Thoracic aorta (tissue), 2 donors: ENCODE measurements around the gene KCNS1. TPM values are rescaled to one million over a fixed set of nuclear protein-coding genes. Genes with fewer than 3 reads are reported as not detected.

ENCODE experiments used
- ATAC-seq: fragments of 150-250 bp; one replicate; pipeline ENCODE4 v1.8.0; 2017; ENCODE audit warnings: low read depth; ENCODE audit not compliant: insufficient number of reproducible peaks, low FRiP score
- DNase-seq: peaks from one replicate; pipeline ENCODE4 v3.0.0-alpha.2; 2020; ENCODE audit warnings: low spot score
- H3K27ac ChIP-seq, 2 donors: fragments of 200-600 bp; sonication (generic); 1 replicate in 1 of 2; 2 replicates in 1 of 2; pipeline ENCODE4 v1.5.1; 2016; ENCODE audit warnings: mild to moderate bottlenecking in 2 of 2, moderate library complexity in 2 of 2
- H3K27me3 ChIP-seq: fragments of 200-600 bp; sonication (generic); replicated peaks from 2 replicates; pipeline ENCODE4 v1.6.0; 2016; ENCODE audit warnings: mild to moderate bottlenecking; ENCODE audit not compliant: insufficient read depth
- H3K36me3 ChIP-seq: fragments of 200-600 bp; sonication (generic); one replicate; pipeline ENCODE4 v1.5.1; 2016
- H3K4me1 ChIP-seq, 2 donors: fragments of 200-600 bp; sonication (generic); 1 replicate in 1 of 2; 2 replicates in 1 of 2; pipeline versions ENCODE4 v1.5.1 to v1.6.0; 2016; ENCODE audit warnings: low read depth in 2 of 2, mild to moderate bottlenecking in 1 of 2; ENCODE audit not compliant: control insufficient read depth in 1 of 2
- H3K4me3 ChIP-seq: fragments of 200-600 bp; sonication (generic); 2 replicates; pipeline ENCODE4 v1.5.1; 2016; ENCODE audit warnings: mild to moderate bottlenecking
- H3K9me3 ChIP-seq: fragments of 200-600 bp; sonication (generic); 2 replicates; pipeline ENCODE4 v1.5.1; 2016
- CTCF ChIP-seq: fragments of 200-600 bp; sonication (generic); IDR thresholded peaks from one replicate; pipeline ENCODE4 v1.5.1; 2019; ENCODE audit warnings: antibody characterized with exemption
- total RNA-seq, 2 donors: library from RNA; depleted of rRNA; stranded (reverse); fragments of >200 nt; gene quantifications; one replicate each; pipeline versions ENCODE4 v1.1.0 to v1.2.3, GENCODE V29; 2016

KCNS1 gene
- total RNA-seq, 2 donors from 2014 or later, result not detected

DNA sequence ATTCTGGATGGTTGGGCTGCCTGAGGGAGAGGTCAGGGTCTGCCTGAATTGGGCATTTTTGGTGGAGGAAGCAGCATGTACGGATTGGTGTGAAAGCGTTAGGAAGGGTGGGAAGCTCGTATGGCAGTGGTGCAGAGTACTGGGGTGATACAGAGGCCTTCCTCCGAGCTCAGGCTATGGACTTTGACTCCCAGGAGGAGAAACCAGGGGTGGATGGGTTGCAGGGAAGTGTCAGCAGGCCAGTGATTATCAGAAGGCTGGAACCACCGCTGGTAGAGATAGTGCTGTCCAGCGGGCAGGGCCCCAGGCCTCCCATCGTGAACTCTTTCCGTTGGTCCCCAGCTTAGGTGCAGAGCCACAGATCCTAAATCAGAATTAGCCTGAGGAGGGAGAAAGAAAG lies 8.7 kb upstream of the KCNS1 start:
- no peak overlapping the region for H3K27ac ChIP-seq
- no peak for DNase-seq
- no peak for TF ChIP-seq CTCF
- no peaks in the 10 kb centered on the region for H3K36me3 ChIP-seq
- no peaks in the 10 kb centered on the region for H3K4me1 ChIP-seq
- H3K27me3 ChIP-seq, result no peaks in the 10 kb centered on the region
- H3K9me3 ChIP-seq, result no peaks in the 10 kb centered on the region
- H3K4me3 ChIP-seq, result no peak overlapping the region
- ATAC-seq, result no peak

- ATAC-seq (no peak), DNase-seq (no peak)
- Histone ChIP-seq H3K9me3 (no peaks in the 10 kb centered on the region), H3K36me3 (no peaks in the 10 kb centered on the region), H3K4me3 (no peak overlapping the region), H3K27me3 (no peaks in the 10 kb centered on the region), H3K4me1 (no peaks in the 10 kb centered on the region), H3K27ac (no peak overlapping the region)
- TF ChIP-seq CTCF, result no peak
Observed at GRCh38 chr20:45105317-45105716, 4.4 kb upstream of the KCNS1 start.

DNA sequence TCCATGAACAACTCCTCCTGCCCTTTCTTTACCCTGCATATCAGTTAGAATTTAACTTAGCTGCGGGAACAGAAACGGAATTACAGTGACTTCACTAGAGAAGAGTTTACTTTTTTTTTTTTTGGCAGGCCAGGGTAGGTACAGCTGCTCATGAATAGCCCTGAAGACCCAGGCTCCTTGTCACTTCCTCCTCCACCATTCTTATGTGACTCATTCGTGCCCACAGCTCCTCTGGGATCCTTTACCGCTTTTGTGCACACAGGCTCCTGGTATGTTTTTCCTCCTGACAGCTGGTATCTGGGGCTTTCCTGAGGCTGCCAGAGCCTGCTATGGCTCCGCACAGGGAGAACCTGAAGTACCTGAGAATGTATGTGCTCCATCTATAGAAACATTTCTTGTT lies 3.9 kb upstream of the KCNS1 start:
- ATAC-seq (no peak), DNase-seq (no peak)
- Histone ChIP-seq H3K4me1 (no peaks in the 10 kb centered on the region), H3K27me3 (no peaks in the 10 kb centered on the region), H3K36me3 (no peaks in the 10 kb centered on the region), H3K9me3 (no peaks in the 10 kb centered on the region), H3K4me3 (no peak overlapping the region), H3K27ac (no peak overlapping the region)
- no peak for TF ChIP-seq CTCF

DNA sequence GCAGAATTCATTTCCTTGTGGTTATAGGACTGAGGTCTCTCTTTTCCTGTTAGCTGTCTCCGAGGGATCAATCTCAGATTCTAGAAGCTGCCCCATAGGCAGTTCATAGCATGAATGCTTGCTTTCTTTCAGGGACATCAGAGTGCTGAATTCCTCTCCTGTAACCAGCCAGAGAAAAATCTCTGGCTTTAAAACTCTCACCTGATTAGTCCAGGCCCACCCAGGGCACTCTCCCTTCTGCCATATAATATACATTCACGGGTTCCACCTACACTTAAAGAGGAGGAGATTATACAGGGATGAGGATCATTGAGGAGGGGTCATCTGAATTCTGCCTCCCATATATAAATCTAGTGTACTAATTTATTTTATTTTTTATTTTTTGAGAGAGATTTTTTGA lies 2.1 kb upstream of the KCNS1 start:
- Histone ChIP-seq H3K36me3 (no peaks in the 10 kb centered on the region), H3K4me1 (peaks cover 0 to 5% of the 10 kb centered on the region in 2 donors), H3K4me3 (no peak overlapping the region), H3K27ac (no peak overlapping the region), H3K9me3 (no peaks in the 10 kb centered on the region), H3K27me3 (no peaks in the 10 kb centered on the region)
- no peak for DNase-seq
- TF ChIP-seq CTCF, result no peak
- ATAC-seq, result no peak

DNA sequence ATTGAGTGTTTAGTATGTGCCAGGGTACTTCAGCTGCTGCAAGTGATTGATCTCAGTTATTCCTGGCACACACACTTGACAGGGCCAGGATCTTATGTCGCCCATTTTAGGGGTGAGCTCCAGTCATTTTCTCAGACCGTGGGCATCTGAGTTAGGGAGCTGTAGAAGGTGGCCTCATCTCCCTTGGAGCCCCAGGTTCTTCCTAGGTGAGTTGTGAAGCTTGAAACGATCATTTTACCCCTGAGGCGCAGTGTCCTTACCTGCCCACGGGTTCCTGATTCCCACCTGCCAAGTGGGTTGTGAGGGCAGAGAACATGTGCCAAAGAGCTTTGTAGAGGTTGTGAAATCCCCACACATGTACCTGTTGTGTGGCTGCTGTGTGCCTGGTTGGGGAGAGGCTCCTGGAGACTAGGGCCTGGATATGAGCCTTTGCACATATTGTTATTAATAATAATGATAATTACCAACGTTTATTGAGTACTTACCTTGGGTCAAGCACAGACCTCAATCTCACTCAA lies 465 bp upstream of the KCNS1 start:
- Histone ChIP-seq H3K4me1 (peaks cover 0 to 11% of the 10 kb centered on the region in 2 donors), H3K27ac (no peak overlapping the region), H3K9me3 (no peaks in the 10 kb centered on the region), H3K36me3 (no peaks in the 10 kb centered on the region), H3K27me3 (no peaks in the 10 kb centered on the region), H3K4me3 (no peak overlapping the region)
- TF ChIP-seq CTCF, result no peak
- DNase-seq (no peak), ATAC-seq (no peak)
